GM19043 (cell line): ENCODE data around the gene EDIL3.
"Not testable (repeated sequence)": the region's sequence is repeated elsewhere in the genome, so short reads cannot be mapped to it uniquely, and the experiment has no call there.

Experiments
- ATAC-seq: cut with Tn5 transposase; IDR thresholded peaks from one replicate; pipeline ENCODE4 v1.9.1; 2021; ENCODE audit warnings: low read depth; ENCODE audit not compliant: unreplicated experiment

Gene EDIL3

DNA sequence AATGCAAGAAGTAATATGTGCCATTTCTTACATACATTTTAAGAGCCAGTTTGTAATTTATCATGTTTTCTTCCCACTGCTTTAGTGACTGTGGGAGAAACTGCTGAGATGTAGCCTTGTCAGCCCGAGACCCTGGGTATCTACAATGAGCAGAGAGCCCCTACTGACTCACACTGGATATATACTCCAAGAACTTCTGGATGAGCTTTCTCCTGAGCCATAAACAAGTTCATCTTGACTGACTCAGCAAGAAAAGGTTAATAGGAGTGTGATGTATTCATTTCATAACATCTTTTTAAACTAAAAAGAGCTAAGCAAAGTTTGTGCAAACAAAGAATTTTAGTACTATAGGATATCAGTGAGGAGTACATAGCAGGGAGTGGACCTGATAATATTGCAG lies 182.5 kb downstream of the EDIL3 start:
- ATAC-seq: no peak

DNA sequence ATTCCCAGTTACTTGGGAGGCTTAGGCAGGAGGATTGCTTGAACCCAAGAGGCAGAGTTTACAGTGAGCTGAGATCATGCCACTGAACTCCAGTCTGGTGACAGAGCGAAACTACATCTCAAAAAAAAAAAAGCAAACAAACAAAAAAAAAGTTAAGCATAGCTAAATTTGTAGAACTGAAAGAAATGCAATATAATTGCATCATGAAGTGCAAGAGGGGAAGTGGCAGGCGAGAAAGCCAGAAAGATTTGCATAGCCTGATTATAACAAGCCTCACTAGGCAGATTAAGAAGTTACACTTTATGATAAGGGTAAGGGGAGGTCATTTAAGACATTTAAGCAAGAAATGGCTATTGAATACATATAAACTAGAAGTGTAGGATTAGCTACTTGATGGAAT lies 187.1 kb downstream of the EDIL3 start:
- no peak for ATAC-seq

DNA sequence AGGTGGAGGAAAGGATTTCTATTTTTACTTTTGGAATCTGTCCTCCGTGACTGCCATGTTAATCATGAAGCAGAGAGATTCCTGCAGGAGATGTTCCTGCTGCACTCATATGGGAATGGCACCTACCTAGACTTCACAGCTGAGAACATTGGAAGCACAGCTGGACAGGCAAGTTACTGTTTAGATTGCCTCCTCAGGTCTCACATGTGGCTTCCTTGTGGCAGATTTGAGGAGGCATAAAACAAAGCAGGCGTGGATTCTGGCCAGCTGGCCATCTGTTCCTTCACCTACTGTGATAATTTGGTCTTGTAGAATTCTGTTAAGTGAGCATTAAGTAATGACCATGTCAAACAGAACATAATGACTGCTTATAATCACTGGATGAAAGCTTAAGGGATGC lies 193.4 kb downstream of the EDIL3 start:
- ATAC-seq: no peak

DNA sequence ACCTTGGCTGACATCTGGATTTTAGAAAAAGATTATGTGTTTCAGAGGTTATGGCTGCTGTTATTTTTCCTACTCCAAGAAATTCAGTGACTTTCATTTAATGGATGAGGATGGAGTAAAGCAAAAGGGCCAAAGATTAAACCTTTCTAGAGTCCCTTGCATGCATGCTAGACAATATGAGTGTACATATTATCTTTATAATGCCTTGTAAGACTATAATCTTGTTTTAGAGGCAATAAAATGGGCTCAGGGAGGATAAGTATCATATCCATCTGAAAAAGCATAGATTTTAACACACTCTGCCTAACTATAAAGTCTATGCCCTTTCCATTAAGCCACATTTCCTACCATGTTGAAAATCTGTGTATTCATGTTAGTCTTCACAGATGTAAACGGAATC lies 199.8 kb downstream of the EDIL3 start:
- ATAC-seq: no peak

DNA sequence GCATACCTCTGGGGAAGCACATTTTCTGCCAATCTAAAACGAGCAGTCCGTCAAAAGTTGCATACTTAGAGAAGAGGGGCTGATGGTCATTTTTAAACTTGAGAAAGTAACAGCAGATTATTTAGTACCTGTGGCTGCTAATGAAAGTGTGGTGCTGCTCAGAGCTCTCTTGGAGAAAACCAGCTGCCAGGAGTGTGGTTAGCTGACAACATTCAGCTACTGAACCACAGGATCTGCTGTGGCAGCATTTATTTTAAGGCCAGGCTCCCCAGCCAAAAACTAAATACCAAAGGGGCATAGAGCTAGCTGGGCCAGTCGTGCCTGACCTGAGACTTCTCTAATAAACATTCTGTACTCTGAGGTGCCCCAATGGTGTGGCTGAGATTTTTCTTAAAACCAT lies 203.6 kb downstream of the EDIL3 start:
- no peak for ATAC-seq

DNA sequence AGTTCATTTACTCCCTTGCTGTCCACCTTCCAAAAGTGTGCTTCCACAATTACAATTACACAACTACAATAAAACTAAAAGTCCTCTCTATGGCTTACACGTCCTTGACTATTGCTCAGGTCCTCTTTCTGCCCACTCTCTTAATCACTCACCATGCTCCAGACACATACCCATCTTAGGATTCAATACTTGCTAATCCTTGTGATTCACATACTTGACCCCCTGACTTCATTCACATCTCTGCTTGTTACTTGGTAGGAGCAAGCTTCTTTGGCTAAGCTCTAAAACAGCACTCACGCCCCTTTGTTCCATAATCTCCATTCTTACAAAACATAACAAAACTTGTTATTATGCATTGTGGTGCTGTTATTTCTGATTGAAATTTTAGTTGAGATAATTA lies 215.8 kb downstream of the EDIL3 start:
- no peak for ATAC-seq

DNA sequence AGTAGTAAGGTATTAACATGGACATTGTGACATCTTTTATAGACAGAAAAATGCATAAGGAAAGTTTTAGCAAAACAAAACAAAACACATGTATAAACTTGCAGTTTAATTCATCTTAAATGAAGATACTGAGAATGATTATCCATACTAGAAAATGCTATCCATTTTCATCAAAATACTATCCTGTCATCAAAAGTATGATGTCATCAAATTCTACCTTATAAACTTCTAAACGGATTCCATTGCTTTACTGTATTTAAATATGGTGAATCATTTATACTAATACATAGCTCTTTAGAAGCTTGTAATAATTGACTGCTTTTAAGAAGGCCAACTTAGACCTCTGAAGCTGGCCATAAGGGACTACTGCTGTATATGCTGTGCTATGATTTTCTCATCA lies 221.0 kb downstream of the EDIL3 start:
- ATAC-seq: no peak

DNA sequence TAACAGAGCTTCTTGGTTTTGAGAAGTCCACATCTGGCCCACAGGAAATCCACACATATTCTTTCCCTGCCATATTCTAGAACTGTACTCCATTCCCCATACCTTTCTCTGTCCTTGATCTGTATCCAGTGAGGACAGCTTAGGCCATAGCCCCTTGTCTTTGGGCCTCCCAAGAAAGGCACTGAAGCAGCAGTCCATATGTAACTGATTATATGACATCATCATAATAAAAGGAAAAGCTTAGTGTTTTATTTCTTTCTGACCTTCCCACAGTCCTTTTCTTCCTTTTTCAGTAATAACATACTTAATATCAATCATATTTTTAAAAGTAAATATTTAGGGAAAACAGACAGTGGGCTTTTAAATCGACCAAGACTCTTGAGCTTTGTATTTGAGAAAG lies 222.0 kb downstream of the EDIL3 start:
- ATAC-seq: no peak

DNA sequence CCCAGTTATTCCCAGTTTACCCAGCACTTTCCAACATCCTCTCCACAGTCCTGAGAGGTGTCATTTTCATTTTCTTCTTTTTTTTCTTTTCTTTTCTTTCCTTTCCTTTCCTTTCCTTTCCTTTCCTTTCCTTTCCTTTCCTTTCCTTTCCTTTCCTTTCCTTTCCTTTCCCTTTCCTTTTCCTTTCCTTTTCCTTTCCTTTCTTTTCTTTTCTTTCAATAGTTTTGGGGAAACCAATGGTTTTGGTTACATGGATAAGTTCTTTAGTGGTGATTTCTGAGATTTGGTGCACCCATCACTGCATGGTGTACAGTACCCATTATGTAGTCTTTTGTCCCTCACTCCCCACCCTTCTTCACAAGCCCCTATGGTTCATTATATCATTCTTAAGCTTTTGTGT lies 224.0 kb downstream of the EDIL3 start:
- ATAC-seq: not testable (repeated sequence)

DNA sequence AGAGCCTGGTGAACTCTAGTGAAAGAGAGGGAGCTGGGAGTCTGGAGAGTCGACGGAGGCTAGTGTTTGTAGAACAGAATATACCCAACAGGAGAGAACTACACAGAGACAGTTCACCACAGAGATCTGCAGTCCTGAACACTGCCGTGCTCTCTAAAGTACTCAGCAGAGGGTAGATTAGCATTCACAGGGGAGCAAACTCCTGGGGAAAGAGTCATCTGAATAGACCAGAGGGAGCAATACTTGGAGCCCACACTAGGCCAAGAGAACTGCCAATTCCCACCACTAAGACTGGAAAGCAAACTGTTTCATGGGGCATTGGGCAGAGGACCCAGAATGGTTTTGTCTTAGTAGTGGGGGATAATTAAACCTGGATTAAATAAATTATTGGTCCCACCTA lies 235.6 kb downstream of the EDIL3 start:
- no peak for ATAC-seq

DNA sequence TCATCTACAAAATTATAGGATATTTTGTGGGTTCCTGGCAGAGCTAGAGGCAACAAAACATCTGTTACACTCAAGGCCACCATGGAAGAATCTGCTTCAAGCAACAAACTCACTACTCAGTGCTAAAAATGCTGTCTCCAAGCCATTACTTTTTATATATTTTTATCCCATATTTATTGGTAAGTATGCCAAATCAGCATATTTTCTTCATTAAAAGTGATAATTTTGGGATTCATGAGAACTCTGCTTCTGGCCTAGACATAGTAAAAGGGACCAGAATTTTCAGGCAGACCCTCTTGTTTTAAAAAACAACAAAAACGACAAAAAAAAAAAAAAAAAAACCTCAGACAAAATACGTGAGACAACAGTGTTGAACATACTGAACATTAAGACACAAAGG lies 236.0 kb downstream of the EDIL3 start:
- ATAC-seq: no peak

DNA sequence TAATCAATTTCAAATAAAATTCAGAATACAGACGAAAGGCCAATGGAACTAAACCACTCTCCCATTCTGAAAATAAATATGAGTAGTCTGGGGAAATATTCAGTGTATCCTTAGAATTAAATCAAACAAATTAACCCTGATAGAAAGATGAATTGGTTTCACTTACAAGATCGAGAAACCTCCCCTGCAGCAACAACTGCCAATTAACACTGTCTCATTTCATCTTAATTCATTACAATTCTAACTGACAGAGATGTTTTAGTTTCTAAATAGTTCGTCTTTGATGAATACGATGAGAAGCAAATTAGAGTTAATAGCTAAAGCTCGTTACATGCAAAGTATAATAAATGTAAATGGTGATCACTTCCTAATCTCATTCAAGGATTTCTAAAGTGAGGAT lies 247.1 kb downstream of the EDIL3 start:
- no peak for ATAC-seq

DNA sequence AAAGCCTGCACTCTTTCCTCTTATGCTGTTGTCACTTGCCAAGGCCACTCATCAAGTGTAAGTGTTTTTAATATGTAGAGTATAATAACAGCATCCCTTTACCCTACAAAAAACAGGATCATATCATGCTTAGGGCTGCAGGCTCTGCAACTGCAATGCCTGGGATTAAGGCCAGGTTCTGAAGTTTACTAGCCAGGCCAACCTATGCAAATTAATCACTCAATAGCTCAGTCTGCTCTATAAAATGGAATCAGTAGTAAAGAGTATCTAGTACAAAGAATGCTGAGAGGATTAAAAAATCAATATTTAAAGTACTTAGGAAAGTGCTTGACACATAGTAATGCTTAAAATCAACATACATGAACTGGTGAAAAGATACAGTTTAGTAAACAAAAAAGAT lies 253.3 kb downstream of the EDIL3 start:
- no peak for ATAC-seq

DNA sequence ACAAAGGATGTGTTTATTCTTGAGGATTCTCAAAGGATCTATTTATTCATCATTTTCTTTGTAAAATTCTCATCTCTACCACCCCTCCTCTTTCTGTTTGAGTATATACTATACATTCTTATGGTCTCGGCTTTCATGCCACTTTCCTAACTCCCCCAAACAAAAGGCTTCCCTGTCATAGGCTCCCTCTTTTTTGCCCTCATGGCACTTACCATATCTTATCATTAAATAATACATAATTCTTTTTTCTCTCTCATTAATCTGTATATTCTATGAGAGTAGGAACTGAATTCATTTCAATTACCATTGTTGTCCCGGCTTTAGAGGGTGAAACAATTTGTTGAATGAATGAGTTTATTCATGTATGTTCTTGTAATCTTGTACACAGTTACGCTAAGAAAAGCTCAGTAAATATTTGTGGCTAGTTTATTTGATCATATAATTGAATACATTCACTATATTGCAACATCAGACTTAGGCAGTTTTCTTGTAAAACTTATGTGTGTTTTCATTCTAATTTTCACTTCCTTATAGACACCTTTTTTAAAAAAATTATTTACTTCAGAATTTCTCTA lies 254.6 kb downstream of the EDIL3 start:
- no peak for ATAC-seq

DNA sequence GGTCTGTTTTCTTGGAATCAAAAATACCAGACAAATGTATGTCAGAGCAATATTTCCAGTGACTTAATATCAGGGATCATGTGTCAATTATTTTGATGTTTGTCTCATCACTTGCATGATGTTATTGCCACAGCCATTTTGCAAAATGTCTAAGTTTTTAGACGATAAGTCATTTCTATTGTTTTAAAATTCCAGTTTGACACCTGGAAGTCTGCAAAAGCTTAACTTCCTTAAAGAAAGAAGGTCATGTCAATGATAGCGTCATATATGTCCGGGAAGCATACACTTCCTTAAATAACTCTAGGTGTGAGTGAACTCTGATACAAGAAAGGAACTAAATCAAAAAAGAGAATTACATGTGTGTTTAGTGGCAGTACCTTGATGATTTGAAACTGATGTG lies 259.5 kb downstream of the EDIL3 start:
- no peak for ATAC-seq

DNA sequence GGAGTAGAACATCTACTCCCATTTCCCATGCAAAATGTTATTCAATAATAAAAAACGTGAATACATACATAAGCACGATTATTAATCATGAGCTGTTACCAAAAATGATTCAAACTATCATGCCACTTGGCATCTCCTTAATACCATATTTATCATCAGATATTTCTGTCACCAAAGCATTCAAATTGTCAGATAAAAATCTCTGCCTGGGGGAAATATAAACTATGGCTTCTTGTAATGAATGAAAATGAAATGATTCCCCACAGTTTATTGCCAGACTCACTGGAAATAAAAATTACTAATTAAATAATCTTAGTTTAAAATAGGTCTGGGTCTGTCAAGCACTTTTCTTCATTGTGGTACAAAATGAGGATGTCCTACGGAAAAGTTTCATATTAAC lies 265.4 kb downstream of the EDIL3 start:
- no peak for ATAC-seq

DNA sequence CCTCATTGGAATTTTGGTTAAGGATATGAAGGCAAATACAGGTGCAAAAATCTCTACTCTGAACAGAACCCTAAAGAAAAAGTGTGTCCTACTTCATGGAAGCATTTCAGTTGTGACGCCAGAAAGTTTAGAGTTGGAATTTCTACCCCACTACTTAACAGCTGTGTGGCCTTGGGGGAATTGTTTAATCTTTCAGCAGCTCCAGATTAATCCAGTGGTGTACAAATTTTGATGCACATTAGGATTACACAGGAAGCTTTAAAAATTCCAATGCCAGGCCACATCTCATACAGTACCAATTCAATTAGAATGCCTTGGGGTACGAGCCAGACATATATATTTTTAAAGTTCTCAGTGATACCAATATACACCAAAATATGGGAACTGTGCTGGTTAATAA lies 266.1 kb downstream of the EDIL3 start:
- ATAC-seq: no peak

DNA sequence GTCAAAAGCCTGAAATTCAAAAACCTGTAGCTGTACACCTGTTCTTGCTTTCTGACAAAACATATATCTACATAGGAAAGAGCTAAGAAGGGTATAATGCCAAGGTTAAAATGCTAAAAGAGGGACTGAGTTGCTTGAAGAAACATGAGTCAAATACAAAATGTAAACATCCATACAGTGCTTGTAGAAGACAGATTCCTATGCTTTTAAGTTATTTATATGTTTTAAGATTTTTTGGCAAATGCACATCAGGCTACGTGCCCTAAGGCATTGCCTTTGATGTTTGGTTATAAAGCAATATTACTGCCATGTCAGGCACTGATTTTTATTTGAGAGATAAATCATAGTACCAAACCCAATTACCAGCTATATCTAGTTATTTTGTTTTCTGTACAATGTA lies 269.0 kb downstream of the EDIL3 start:
- no peak for ATAC-seq

DNA sequence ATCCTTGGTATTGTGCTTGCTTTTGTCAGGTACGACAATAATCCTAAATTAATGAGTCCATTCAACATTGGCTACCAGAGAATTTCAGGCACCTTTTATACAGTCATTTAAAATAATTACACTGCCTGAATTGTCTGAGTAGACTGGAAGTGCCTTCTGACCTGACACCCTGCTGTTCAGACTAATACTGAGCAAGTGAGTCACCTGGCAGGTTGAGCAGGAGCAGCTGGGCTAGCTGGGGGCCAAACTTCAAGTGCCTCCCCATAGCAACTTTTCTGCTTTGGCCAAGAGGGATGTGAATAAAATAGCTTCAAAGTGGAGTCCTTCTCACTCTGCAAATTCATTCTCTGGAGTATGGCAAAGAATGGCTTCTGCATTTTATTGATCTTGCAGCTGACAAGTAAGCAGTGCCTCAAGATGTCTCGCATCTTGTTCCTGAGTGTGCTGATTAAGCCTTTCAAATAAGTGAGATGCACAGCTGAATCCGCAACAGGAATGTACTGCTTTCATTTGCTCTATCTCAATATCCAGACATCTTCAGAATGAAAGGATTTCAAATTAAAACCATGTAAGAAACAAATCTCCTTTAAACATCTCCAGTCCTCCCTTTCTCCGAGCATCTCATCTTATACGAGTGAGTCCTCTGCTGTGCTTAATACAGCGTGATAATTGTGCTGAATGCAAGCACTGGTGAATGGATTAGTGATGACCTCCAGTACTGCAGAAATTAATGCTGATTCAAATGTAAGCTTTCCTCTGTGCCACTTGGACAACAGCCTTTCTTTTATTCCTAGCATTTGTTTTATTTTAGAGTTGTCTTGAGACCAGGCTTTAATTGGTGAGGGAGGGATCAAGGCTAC lies 271.2 kb downstream of the EDIL3 start:
- ATAC-seq: no peak

DNA sequence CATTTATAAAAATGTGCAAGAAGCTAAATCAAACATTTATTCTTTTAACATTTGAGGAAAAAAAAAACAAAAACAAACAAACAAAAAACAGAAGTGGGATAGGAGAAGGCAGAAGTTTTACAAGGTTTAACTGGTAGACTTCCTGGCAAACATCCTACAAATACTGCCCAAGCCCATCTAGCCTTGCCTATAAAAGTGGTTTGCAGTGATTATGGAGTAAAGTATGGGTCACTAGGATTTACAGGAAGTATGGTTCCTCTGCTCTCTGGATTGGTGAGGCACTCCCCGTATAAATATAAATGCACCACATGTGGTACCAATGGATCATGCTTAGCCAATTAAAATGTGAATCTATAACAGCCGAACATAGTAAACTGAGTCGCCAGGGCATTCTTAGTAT lies 291.9 kb downstream of the EDIL3 start:
- ATAC-seq: no peak

DNA sequence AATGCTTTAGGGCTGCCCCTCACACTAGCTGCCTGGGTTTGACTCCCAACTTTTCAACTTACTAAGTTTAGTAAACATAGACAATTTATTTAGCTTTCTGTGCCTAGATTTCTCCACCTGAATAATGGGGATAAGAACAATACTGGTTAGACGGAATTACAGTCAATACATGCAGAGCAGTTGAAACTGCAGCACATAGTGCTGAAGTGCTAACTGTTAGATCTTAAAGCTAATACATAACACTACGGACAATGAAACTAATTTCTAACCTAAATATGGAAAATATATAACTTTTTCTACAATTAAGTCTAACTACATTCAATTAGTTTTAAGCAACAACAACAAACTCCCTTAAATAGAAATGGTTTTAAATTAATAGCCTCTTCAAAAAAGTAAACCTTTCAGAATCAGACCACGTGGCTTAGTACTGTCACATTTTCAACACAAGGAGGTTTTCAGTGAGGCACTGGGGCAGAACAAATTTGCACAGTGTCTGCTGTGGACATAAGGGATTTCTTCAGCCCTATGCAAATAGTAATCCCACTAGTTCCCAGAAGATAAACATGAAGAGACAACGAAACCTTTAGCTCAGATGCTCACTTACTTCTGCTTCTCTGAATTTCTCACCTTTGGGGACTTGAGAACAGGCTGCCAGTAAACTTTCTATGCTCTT lies 293.4 kb downstream of the EDIL3 start:
- ATAC-seq: no peak

DNA sequence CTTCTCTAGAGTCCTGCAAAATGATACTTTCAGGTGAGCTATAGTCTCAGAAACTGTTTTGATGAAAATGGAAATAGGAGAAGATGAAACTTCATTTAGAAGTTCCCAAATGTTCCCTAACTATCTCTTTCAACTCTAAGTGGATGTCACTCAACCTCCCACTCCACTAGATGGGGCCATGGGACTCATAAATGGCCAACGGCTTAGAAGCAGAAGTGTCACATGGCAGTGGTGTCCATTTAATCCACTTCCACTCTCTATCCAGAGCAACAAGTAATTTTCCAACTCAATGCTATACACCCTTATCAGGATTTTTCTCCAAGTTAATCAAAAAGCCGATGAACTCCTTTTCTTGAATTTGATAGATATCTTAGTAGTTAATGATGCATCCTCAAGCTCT lies 295.7 kb downstream of the EDIL3 start:
- ATAC-seq: no peak
